ENCODE measurements around the gene PID1.

PID1 gene

DNA sequence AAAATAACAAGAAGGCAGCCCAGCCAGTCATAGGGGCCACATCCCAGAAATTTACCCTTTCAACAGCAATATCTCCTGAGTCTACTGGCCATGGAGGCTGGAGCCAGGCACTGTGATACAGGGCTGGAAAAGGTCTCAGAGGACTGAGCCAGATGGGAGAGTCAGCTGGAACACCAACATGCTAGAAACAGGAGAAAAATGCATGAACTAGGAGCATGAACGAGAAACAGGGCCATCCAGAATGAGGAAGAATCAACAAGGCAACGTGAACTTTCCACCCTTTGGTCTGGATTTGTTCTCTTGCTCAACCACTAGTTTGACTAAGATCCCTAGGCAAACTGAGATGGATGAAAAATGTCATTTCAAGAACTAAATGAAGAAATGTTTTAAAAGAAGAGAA, 13.1 kb downstream of the PID1 start:
- FAIRE-seq, result no peak

DNA sequence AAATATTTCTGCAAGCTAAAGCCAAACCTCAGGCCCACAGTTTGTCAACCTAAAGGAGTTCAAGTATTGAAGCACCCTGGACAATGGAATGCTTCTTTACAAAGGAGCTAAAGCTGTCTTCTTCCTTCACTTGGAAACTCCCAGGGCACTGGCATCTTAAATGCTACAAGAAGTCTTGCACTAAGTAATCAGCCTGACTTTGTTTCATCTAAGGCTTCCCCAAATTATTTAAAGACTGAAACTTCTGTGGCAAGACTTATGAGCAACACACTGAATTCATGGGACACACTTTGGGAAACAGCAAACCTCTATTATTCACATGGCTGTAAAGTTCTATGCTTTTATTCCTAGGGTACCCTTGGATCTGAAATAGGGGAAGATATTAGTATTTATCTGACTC, 14.7 kb downstream of the PID1 start:
- FAIRE-seq, result no peak

DNA sequence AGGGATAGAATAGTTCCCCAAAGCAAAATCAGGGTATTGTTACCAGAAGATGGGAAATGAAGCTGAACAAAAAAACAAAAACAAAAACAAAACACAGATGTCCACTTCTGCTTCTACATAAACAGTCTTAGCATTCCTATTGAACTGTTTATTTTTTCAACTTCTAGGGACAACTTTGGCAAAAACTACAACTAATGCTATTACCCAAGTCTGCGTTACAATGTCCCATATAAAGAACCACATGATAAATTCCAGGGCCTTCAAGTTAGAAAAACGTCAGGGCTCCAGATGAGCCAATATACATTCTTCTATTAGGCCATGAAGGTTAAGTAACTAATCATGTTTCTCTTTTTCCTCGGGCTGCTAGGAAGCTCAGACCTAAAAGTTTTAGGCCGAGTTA, 16.9 kb downstream of the PID1 start:
- no peak for FAIRE-seq

GRCh38 chr2:229252996-229253395, 18.1 kb downstream of the PID1 start:
- FAIRE-seq, result no peak

GRCh38 chr2:229252280-229252679, 18.8 kb downstream of the PID1 start:
- FAIRE-seq, result no peak

GRCh38 chr2:229249536-229249935, 21.6 kb downstream of the PID1 start:
- no peak for FAIRE-seq

GRCh38 chr2:229246334-229246733, 24.8 kb downstream of the PID1 start:
- FAIRE-seq, result no peak

- no peak for FAIRE-seq
Observed at GRCh38 chr2:229244975-229245374, 26.1 kb downstream of the PID1 start.

- no peak for FAIRE-seq
Observed at GRCh38 chr2:229243890-229244560, 27.1 kb downstream of the PID1 start.

- FAIRE-seq, result no peak
Observed at GRCh38 chr2:229240984-229241491, 30.0 kb downstream of the PID1 start.

DNA sequence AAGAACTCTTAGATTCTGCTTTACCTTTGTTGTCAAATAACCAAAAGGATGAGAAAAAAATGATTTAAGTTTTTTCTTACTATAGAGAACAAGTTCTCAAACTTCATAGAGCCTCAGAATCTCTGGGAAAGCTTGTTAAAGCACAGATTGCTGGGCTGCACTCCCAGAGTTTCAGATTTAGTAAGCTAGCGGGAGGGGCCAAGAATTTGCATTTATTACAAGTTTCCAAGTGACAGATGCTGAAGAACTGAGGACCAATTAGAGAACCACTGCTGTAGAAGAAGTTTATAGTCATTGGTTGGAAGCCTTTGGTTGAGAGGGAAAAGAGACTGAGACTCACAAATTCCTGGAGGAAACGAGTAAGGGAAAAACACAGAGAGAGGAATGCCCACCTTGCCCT, 32.1 kb downstream of the PID1 start:
- no peak for FAIRE-seq

GRCh38 chr2:229237270-229237669, 33.8 kb downstream of the PID1 start:
- no peak for FAIRE-seq

DNA sequence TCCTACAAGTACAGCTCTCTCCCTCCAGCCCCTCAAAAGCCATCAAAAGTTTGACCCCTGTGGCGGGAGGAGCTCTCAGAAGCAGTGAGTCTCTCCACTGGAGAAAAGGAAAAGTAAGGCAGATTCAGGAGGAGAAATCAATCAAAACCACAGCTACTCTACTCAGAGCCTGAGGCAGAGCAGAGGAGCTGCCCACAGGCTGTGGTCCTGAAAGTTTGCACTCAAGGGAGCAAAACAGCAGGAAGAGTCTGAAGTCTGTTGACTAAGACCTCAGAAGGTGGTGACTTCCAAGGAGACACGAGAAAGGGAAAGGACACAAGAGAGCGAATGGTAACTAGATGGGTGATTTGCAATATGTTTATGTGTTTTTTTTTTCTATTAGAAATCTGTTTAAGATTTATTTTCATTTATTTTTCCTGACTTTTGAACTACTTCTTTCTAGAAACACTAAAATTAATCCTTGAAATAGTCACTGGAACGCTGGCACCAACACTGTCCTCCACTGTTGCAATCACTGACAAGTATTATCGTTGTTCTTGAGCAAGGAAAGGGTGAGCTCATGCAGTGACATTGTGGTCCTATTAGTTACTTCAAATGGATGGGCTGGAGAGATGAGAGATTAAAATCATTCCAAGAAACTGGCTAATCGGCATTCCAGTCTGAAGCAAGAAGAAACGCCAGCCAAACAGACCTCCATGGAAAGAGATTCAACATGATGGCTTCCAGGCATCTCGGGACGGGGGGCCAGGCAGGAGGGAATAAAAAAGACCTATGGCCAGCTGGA, 35.8 kb downstream of the PID1 start:
- FAIRE-seq, result no peak

GRCh38 chr2:229231885-229232284, 39.2 kb downstream of the PID1 start:
- no peak for FAIRE-seq

DNA sequence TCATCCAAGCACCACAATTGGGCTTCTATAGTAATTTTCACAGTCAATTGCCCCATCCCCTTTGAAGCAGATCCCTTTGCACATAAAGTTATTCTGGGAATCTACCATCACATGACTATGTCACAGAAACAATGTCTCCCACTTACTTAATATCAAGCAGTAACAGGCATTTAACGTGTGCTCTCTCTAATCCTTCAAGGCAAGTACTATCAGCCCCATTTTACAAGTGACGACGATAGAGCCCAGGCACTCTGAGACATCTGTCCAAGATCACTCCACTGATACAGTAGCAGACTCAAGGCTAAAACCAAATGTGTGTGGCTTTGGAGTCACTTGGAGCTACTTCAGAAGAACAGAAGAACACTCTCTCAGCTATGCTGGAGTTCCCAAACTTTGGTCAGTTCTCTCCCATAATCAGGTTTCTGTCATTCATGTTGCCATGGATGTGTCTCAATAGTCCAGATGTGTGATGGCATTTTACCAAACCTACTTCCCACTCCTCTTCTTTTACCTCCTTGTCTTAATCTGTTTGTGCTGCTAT, 39.7 kb downstream of the PID1 start:
- FAIRE-seq, result no peak

GRCh38 chr2:229230911-229231310, 40.2 kb downstream of the PID1 start:
- FAIRE-seq, result no peak

GRCh38 chr2:229230256-229230655, 40.8 kb downstream of the PID1 start:
- no peak for FAIRE-seq

- FAIRE-seq, result no peak
Observed at GRCh38 chr2:229226382-229226781, 44.7 kb downstream of the PID1 start.

GRCh38 chr2:229223107-229223506, 48.0 kb downstream of the PID1 start:
- no peak for FAIRE-seq

DNA sequence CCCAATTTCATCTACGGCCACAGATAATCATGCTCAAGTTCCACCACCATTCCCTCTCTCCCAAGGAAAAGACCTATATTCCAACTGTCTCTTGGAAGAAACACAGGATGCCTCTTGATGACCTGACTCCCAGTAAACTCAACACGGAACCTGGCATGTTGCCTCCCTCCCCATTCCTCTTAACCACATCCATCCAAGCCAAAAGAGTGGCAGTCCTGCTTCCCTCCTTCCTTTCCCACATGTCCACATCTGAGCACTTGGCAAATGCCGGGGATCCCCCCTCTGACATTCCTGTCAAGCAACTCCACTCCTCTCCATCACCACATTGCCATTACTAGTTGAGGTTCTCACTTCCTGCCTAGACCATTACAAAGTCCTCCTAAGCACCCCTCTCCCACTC, 49.4 kb downstream of the PID1 start:
- FAIRE-seq, result no peak

GRCh38 chr2:229220254-229220653, 50.8 kb downstream of the PID1 start:
- no peak for FAIRE-seq

- FAIRE-seq, result no peak
Observed at GRCh38 chr2:229218329-229218921, 52.7 kb downstream of the PID1 start.

GRCh38 chr2:229212241-229212640, 58.8 kb downstream of the PID1 start:
- FAIRE-seq, result no peak

DNA sequence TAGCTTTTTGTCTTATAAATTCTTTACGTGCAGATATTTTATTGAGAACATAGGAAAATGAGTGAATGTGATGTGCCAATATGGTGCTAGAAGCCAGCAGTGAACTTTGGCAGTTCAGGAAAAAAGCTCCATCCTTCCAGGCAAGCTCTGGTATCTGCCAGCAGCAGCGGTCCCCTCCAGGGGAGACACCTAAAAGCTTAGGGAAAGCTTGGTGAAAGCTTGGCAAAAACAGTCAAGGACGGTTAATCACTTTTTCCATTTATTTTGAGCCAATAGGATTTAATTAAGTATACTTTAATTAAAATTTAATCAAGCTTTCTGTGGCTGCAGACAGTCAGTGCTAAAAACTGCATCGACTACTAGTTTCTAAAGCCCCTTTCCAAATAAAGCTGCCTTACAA, 60.4 kb downstream of the PID1 start:
- no peak for FAIRE-seq
